Measurements from ENCODE around the gene ZNF420. TPM values are rescaled to one million over a fixed set of nuclear protein-coding genes. Genes with fewer than 3 reads are reported as not detected.

The ZNF420 gene
- total RNA-seq, 1 experiment from 2014 or later = 13.7 TPM

- intact Hi-C loops (cut with micrococcal nuclease; ENCODE audit: unreplicated experiment) = no loop called here
- peaks cover 76% of the 10 kb centered on the region for H3K9me3 ChIP-seq (ENCODE audit: low read depth, low read length, poor library complexity, severe bottlenecking)
- POLR2A ChIA-PET (ENCODE audit: low non-redundant PET) = no interaction called here
Observed at GRCh38 chr19:37136111-37136510, 57.9 kb downstream of the ZNF420 start.

GRCh38 chr19:37148214-37148613, 70.0 kb downstream of the ZNF420 start:
- Histone ChIP-seq H3K4me1 (ENCODE audit: insufficient read depth, low read length, poor library complexity, severe bottlenecking) (no peaks in the 10 kb centered on the region), H3K4me3 (ENCODE audit: low read depth, low read length, poor library complexity, severe bottlenecking) (no peak overlapping the region), H3K27ac (ENCODE audit: low read depth, low read length, poor library complexity, severe bottlenecking) (no peak overlapping the region), H3K9me3 (ENCODE audit: low read depth, low read length, poor library complexity, severe bottlenecking) (peaks cover 51% of the 10 kb centered on the region), H3K27me3 (replicated peaks; ENCODE audit: insufficient read depth, low read depth, low read length, poor library complexity) (no peaks in the 10 kb centered on the region), H3K36me3 (ENCODE audit: insufficient read depth, low read length, poor library complexity, severe bottlenecking) (no peaks in the 10 kb centered on the region)
- DNase-seq (ENCODE audit: low spot score) = no peak
- intact Hi-C loops (cut with micrococcal nuclease; ENCODE audit: unreplicated experiment) = no loop called here
- ChIA-PET CTCF (no interaction called here), POLR2A (ENCODE audit: low non-redundant PET) (no interaction called here)
- TF ChIP-seq EZH2 (IDR thresholded peaks at IDR 0.05; ENCODE audit: borderline replicate concordance, low read depth, low read length, poor library complexity, severe bottlenecking) (no peak), CTCF (conservative IDR thresholded peaks at IDR 0.05; ENCODE audit: low read depth, low read length) (no peak)
- BruUV-seq (replicated peaks) = no TSS peak

More at GRCh38 chr19:37136111-37136510, 57.9 kb downstream of the ZNF420 start:
- Histone ChIP-seq H3K36me3 (ENCODE audit: insufficient read depth, low read length, poor library complexity, severe bottlenecking) (no peaks in the 10 kb centered on the region), H3K4me3 (ENCODE audit: low read depth, low read length, poor library complexity, severe bottlenecking) (no peak overlapping the region), H3K27me3 (replicated peaks; ENCODE audit: insufficient read depth, low read depth, low read length, poor library complexity) (no peaks in the 10 kb centered on the region), H3K27ac (ENCODE audit: low read depth, low read length, poor library complexity, severe bottlenecking) (no peak overlapping the region), H3K4me1 (ENCODE audit: insufficient read depth, low read length, poor library complexity, severe bottlenecking) (no peaks in the 10 kb centered on the region)
- CTCF ChIA-PET = no interaction called here
- TF ChIP-seq CTCF (conservative IDR thresholded peaks at IDR 0.05; ENCODE audit: low read depth, low read length) (no peak), EZH2 (IDR thresholded peaks at IDR 0.05; ENCODE audit: borderline replicate concordance, low read depth, low read length, poor library complexity, severe bottlenecking) (no peak)
- DNase-seq (ENCODE audit: low spot score) = no peak
- no TSS peak for BruUV-seq (replicated peaks)

- CTCF ChIA-PET = no interaction called here
- H3K9me3 ChIP-seq (ENCODE audit: low read depth, low read length, poor library complexity, severe bottlenecking) = peaks cover 33% of the 10 kb centered on the region
- POLR2A ChIA-PET (ENCODE audit: low non-redundant PET) = no interaction called here
- intact Hi-C loops (cut with micrococcal nuclease; ENCODE audit: unreplicated experiment) = no loop called here
- no peak overlapping the region for H3K4me3 ChIP-seq (ENCODE audit: low read depth, low read length, poor library complexity, severe bottlenecking)
- no peak for TF ChIP-seq CTCF (conservative IDR thresholded peaks at IDR 0.05; ENCODE audit: low read depth, low read length)
- no peak for TF ChIP-seq EZH2 (IDR thresholded peaks at IDR 0.05; ENCODE audit: borderline replicate concordance, low read depth, low read length, poor library complexity, severe bottlenecking)
- no peaks in the 10 kb centered on the region for H3K4me1 ChIP-seq (ENCODE audit: insufficient read depth, low read length, poor library complexity, severe bottlenecking)
- no peak overlapping the region for H3K27ac ChIP-seq (ENCODE audit: low read depth, low read length, poor library complexity, severe bottlenecking)
- BruUV-seq (replicated peaks) = no TSS peak
- no peaks in the 10 kb centered on the region for H3K36me3 ChIP-seq (ENCODE audit: insufficient read depth, low read length, poor library complexity, severe bottlenecking)
- DNase-seq (ENCODE audit: low spot score) = no peak
- H3K27me3 ChIP-seq (replicated peaks; ENCODE audit: insufficient read depth, low read depth, low read length, poor library complexity) = no peaks in the 10 kb centered on the region
Observed at GRCh38 chr19:37160153-37160552, 81.9 kb downstream of the ZNF420 start.
